HTR-8/SVneo (cell line): ENCODE data around the gene EIF2B2.
A peak's percentile ranks its signal among the peaks of the same experiment; 100 is the strongest.
"Not testable (repeated sequence)": the region's sequence is repeated elsewhere in the genome, so short reads cannot be mapped to it uniquely, and the experiment has no call there.

Experiments used
- DNase-seq: peaks from one replicate; pipeline ENCODE4 v3.0.0; 2011; ENCODE audit warnings: low spot score, mixed read lengths; ENCODE audit not compliant: insufficient read length
- FAIRE-seq: peaks from 2 replicates; lab custom pipeline; 2011; peaks lifted over from hg19 to GRCh38; lab: Jason Lieb, UNC

The EIF2B2 gene

GRCh38 chr14:74985028-74985310, 17.8 kb upstream of the EIF2B2 start:
- FAIRE-seq (no peak), DNase-seq (no peak)

- FAIRE-seq = no peak
These were observed 16.9 kb upstream of the EIF2B2 start for GRCh38 chr14:74985806-74986205.

GRCh38 chr14:74988131-74988530, 14.6 kb upstream of the EIF2B2 start:
- FAIRE-seq (peak; percentile 99), DNase-seq (peak; percentile 98)

More at GRCh38 chr14:74985806-74986205, 16.9 kb upstream of the EIF2B2 start:
- no peak for DNase-seq

GRCh38 chr14:74988993-74989392, 13.7 kb upstream of the EIF2B2 start:
- FAIRE-seq = peak; percentile 87
- no peak for DNase-seq

GRCh38 chr14:74994182-74994581, 8.5 kb upstream of the EIF2B2 start:
- not testable (repeated sequence) for FAIRE-seq, DNase-seq

GRCh38 chr14:74995781-74996180, 6.9 kb upstream of the EIF2B2 start:
- not testable (repeated sequence) for DNase-seq, FAIRE-seq

- DNase-seq = no peak
- FAIRE-seq = no peak
These were observed 1.5 kb upstream of the EIF2B2 start for GRCh38 chr14:75001261-75001660.

GRCh38 chr14:75001899-75002298, 822 bp upstream of the EIF2B2 start:
- DNase-seq (no peak), FAIRE-seq (no peak)

- FAIRE-seq = no peak
- no peak for DNase-seq
These were observed 718 bp downstream of the EIF2B2 start for GRCh38 chr14:75003250-75004027.

GRCh38 chr14:75005357-75005756, 2.6 kb downstream of the EIF2B2 start:
- DNase-seq (no peak), FAIRE-seq (peak; percentile 4)

- DNase-seq (no peak), FAIRE-seq (no peak)
These were observed 6.5 kb downstream of the EIF2B2 start for GRCh38 chr14:75009176-75009575.

GRCh38 chr14:75010472-75011093, 7.9 kb downstream of the EIF2B2 start:
- FAIRE-seq (peak; percentile 93), DNase-seq (no peak)

- FAIRE-seq (peak; percentile 93), DNase-seq (peak; percentile 66)
These were observed 8.8 kb downstream of the EIF2B2 start for GRCh38 chr14:75011356-75011994.

- FAIRE-seq = no peak
- no peak for DNase-seq
These were observed 10.6 kb downstream of the EIF2B2 start for GRCh38 chr14:75013290-75013689.

- no peak for FAIRE-seq
- DNase-seq = no peak
These were observed 12.8 kb downstream of the EIF2B2 start for GRCh38 chr14:75015496-75015895.

- FAIRE-seq (peak; percentile 62), DNase-seq (no peak)
These were observed 14.1 kb downstream of the EIF2B2 start for GRCh38 chr14:75016815-75017214.

GRCh38 chr14:75018694-75019093, 16.0 kb downstream of the EIF2B2 start:
- FAIRE-seq = no peak
- DNase-seq = no peak

- FAIRE-seq (peak; percentile 96), DNase-seq (peak; percentile 57)
These were observed 19.9 kb downstream of the EIF2B2 start for GRCh38 chr14:75022655-75023054.

GRCh38 chr14:75023108-75023507, 20.4 kb downstream of the EIF2B2 start:
- DNase-seq (no peak), FAIRE-seq (peak; percentile 90)

- DNase-seq = no peak
- peak; percentile 59 for FAIRE-seq
These were observed 22.4 kb downstream of the EIF2B2 start for GRCh38 chr14:75025082-75025481.

- FAIRE-seq = no peak
- DNase-seq = no peak
These were observed 23.2 kb downstream of the EIF2B2 start for GRCh38 chr14:75025876-75026275.
